ENCODE results near the gene ADAMTS4. TPM values are rescaled to one million over a fixed set of nuclear protein-coding genes. Genes with fewer than 3 reads are reported as not detected.

The ADAMTS4 gene
- total and polyA plus RNA-seq, 9 of the 15 experiments (the other 6 are each of a cell fraction or from before 2014, with no cell fraction given): 0.07 to 3.7 (median 0.41) TPM

- TF ChIP-seq ZNF398 (CRISPR knock-in tag; IDR thresholded peaks at IDR 0.05): no peak
- TF ChIP-seq RBFOX2 (IDR thresholded peaks at IDR 0.05; ENCODE audit: low read depth, low read length): no peak
- TF ChIP-seq SPI1 (IDR thresholded peaks at IDR 0.05; ENCODE audit: borderline replicate concordance, low read depth, low read length): no peak
- TF ChIP-seq CBFA2T2 (conservative IDR thresholded peaks at IDR 0.05): no peak
- no peak for TF ChIP-seq NR0B1 (IDR thresholded peaks at IDR 0.05; ENCODE audit: partially characterized antibody)
- peak; percentile 15; the same call in 1 of the 2 replicates for TF ChIP-seq ZNF592 (IDR thresholded peaks at IDR 0.05)
- no peak for TF ChIP-seq GABPB1 (CRISPR knock-in tag; IDR thresholded peaks at IDR 0.05)
- TF ChIP-seq U2AF2 (optimal IDR thresholded peaks at IDR 0.05; ENCODE audit: low read depth, low read length): no peak
- no peak for TF ChIP-seq PRPF4 (IDR thresholded peaks at IDR 0.05; ENCODE audit: insufficient read depth, low read depth, low read length, poor library complexity, severe bottlenecking)
- TF ChIP-seq BRCA1 (IDR thresholded peaks at IDR 0.05): no peak
- TF ChIP-seq BRCA1 (CRISPR knock-in tag; IDR thresholded peaks at IDR 0.05): no peak
- TF ChIP-seq ZNF224 (CRISPR knock-in tag; IDR thresholded peaks at IDR 0.05): no peak
- no peak for TF ChIP-seq SP2 (IDR thresholded peaks at IDR 0.05; ENCODE audit: extremely low read depth, low read depth, low read length, poor library complexity, severe bottlenecking)
- TF ChIP-seq MITF (IDR thresholded peaks at IDR 0.05): no peak
Measured at GRCh38 chr1:161198897-161199431, at the start of gene ADAMTS4 (continued).
